HEK293 (cell line): Measurements from ENCODE around the gene VWC2L.

Experiments used
- CTCF ChIA-PET: fragments of 350-600 bp; formaldehyde crosslinking; extraction: SDS; loops from one replicate; lab custom pipeline; 2021; ENCODE audit warnings: antibody characterized with exemption; lab: Yijun Ruan, JAX
- POLR2A ChIA-PET: fragments of 300-600 bp; formaldehyde crosslinking; extraction: SDS; loops from one replicate; lab custom pipeline; 2020; ENCODE audit warnings: antibody characterized with exemption, inconsistent platforms; lab: Yijun Ruan, JAX
- H3K27ac ChIP-seq: fragments of 200-500 bp; sonication (Bioruptor generic); 2 replicates; pipeline ENCODE4 v1.5.1; 2014; ENCODE audit warnings: low read depth, low read length, control low read depth, inconsistent platforms; ENCODE audit errors: extremely low read depth
- H3K36me3 ChIP-seq, 2 experiments: fragments of 200-500 bp in 1 of 2; sonication (Bioruptor generic) in 1 of 2; 1 replicate in 1 of 2; 2 replicates in 1 of 2; pipeline ENCODE4 v1.5.1; 2014 to 2017; ENCODE audit warnings: inconsistent platforms in 2 of 2, low read length in 2 of 2; ENCODE audit not compliant: control insufficient read depth in 2 of 2, insufficient read depth in 1 of 2
- H3K4me1 ChIP-seq: fragments of 200-500 bp; sonication (Bioruptor generic); 2 replicates; pipeline ENCODE4 v1.5.1; 2014; ENCODE audit warnings: mild to moderate bottlenecking, low read length, inconsistent platforms; ENCODE audit not compliant: control insufficient read depth, insufficient read depth
- H3K4me3 ChIP-seq: 2 replicates; pipeline ENCODE4 v1.5.1; 2011; ENCODE audit warnings: low read depth, mild to moderate bottlenecking, control low read depth, low read length, moderate library complexity
- H3K9me3 ChIP-seq: fragments of 200-500 bp; sonication (Bioruptor generic); 2 replicates; pipeline ENCODE4 v1.5.1; 2014; ENCODE audit warnings: low read depth, low read length, inconsistent platforms; ENCODE audit not compliant: control insufficient read depth, insufficient read depth
- TRIM28 ChIP-seq: IDR thresholded peaks from 2 replicates; pipeline ENCODE4 v1.6.1; 2011; ENCODE audit warnings: low read length, control low read depth, borderline replicate concordance
- ZFHX2 ChIP-seq: fragments of 450-650 bp; formaldehyde crosslinking; conservative IDR thresholded peaks from 2 replicates; pipeline ENCODE4 v1.5.1; 2016; ENCODE audit warnings: missing biosample characterization, missing genetic modification characterization
- ZFP3 ChIP-seq: fragments of 450-650 bp; formaldehyde crosslinking; IDR thresholded peaks from 2 replicates; pipeline ENCODE4 v1.5.1; 2016; ENCODE audit warnings: low read depth, missing biosample characterization, missing genetic modification characterization
- ZFP41 ChIP-seq: fragments of 450-650 bp; formaldehyde crosslinking; IDR thresholded peaks from 2 replicates; pipeline ENCODE4 v1.5.1; 2016; ENCODE audit warnings: missing biosample characterization, missing genetic modification characterization, borderline replicate concordance
- ZNF132 ChIP-seq: fragments of 450-650 bp; formaldehyde crosslinking; IDR thresholded peaks from 2 replicates; pipeline ENCODE4 v1.5.1; 2017; ENCODE audit warnings: missing biosample characterization, missing genetic modification characterization, borderline replicate concordance
- ZNF146 ChIP-seq: fragments of 450-650 bp; formaldehyde crosslinking; IDR thresholded peaks from 2 replicates; pipeline ENCODE4 v1.5.1; 2016; ENCODE audit warnings: missing biosample characterization, missing genetic modification characterization
- ZNF274 ChIP-seq, 2 experiments: fragments of 200-500 bp in 1 of 2; fragments of 450-650 bp in 1 of 2; sonication (Bioruptor generic) in 1 of 2; formaldehyde crosslinking in 1 of 2; IDR thresholded peaks; 2 replicates each; pipeline versions ENCODE4 v1.5.1 to v1.6.1; 2014 to 2016; ENCODE audit warnings: borderline replicate concordance in 1 of 2, inconsistent platforms in 1 of 2, low read length in 1 of 2, missing biosample characterization in 1 of 2, missing genetic modification characterization in 1 of 2
- ZNF391 ChIP-seq: fragments of 450-650 bp; formaldehyde crosslinking; IDR thresholded peaks from 2 replicates; pipeline ENCODE4 v1.5.1; 2016; ENCODE audit warnings: low read depth, missing biosample characterization, missing genetic modification characterization, borderline replicate concordance
- ZNF394 ChIP-seq: fragments of 450-650 bp; formaldehyde crosslinking; IDR thresholded peaks from 2 replicates; pipeline ENCODE4 v1.5.1; 2016; ENCODE audit warnings: missing biosample characterization, missing genetic modification characterization, mild to moderate bottlenecking, moderate library complexity, borderline replicate concordance
- ZNF404 ChIP-seq: fragments of 450-650 bp; formaldehyde crosslinking; IDR thresholded peaks from 2 replicates; pipeline ENCODE4 v1.5.1; 2017; ENCODE audit warnings: missing biosample characterization, missing genetic modification characterization
- ZNF521 ChIP-seq: fragments of 450-650 bp; formaldehyde crosslinking; IDR thresholded peaks from 2 replicates; pipeline ENCODE4 v1.5.1; 2017; ENCODE audit warnings: missing biosample characterization, mild to moderate bottlenecking, missing genetic modification characterization
- ZNF549 ChIP-seq: fragments of 450-650 bp; IDR thresholded peaks from 2 replicates; pipeline ENCODE4 v1.5.1; 2018; ENCODE audit warnings: missing biosample characterization, missing genetic modification characterization, mild to moderate bottlenecking, inconsistent platforms, moderate library complexity
- ZNF610 ChIP-seq: fragments of 450-650 bp; formaldehyde crosslinking; IDR thresholded peaks from 2 replicates; pipeline ENCODE4 v1.5.1; 2016; ENCODE audit warnings: missing biosample characterization, missing genetic modification characterization, borderline replicate concordance
- ZNF626 ChIP-seq: fragments of 450-650 bp; sonication (Bioruptor Pico); formaldehyde crosslinking; IDR thresholded peaks from 2 replicates; pipeline ENCODE4 v1.5.1; 2018; ENCODE audit warnings: missing biosample characterization, missing genetic modification characterization, inconsistent platforms
- ZNF777 ChIP-seq: fragments of 450-650 bp; formaldehyde crosslinking; IDR thresholded peaks from 2 replicates; pipeline ENCODE4 v1.5.1; 2017; ENCODE audit warnings: missing biosample characterization, missing genetic modification characterization, borderline replicate concordance
- ZXDB ChIP-seq: fragments of 450-650 bp; formaldehyde crosslinking; IDR thresholded peaks from 2 replicates; pipeline ENCODE4 v1.5.1; 2016; ENCODE audit warnings: missing biosample characterization, missing genetic modification characterization
- TF ChIP-seq, protein P1 (sequence below): fragments of 450-650 bp; formaldehyde crosslinking; IDR thresholded peaks from 2 replicates; pipeline ENCODE4 v1.5.1; 2016; ENCODE audit warnings: missing biosample characterization, missing genetic modification characterization, borderline replicate concordance
- TF ChIP-seq, protein P2 (sequence below): fragments of 450-650 bp; formaldehyde crosslinking; IDR thresholded peaks from 2 replicates; pipeline ENCODE4 v1.5.1; 2017; ENCODE audit warnings: missing biosample characterization, missing genetic modification characterization
- TF ChIP-seq, protein P3 (sequence below): fragments of 450-650 bp; formaldehyde crosslinking; IDR thresholded peaks from 2 replicates; pipeline ENCODE4 v1.5.1; 2016; ENCODE audit warnings: missing biosample characterization, missing genetic modification characterization

VWC2L gene

DNA sequence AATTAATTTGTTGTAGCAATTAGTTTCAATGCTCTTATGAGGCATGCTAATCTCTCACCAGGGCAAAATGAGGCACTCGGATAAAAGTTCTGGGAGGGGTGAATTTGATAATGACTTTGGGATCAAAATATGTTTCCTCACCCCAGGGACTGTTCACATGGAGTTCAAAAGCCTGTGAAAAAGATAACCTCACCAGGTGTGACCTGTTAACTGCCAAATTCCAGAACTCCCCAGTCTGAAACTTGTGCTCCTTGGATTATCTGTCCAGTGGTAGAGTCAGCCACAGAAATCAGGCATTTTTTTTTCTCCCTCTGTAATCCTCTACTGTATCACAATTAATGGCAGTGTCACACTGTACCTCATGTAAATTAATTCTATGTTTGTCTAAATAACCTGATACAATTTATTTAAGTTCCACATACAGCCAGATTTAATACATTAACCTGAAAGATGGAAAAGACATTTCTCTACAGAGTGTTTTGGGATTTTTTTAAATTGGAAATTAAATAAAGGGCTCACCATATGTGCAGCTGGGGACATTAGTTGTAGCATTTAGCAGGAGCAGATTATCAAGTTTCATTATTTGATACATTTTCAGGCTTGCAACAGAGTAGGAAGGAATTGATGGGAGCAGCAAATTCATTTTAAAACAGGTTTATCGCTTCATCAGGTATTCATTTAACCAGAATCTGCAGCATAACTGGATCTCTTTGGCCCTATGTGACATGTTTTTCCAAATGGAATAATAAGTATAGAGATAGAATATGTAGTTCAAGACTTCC lies 191.2 kb downstream of the VWC2L start:
- Histone ChIP-seq H3K4me3 (no peak overlapping the region), H3K9me3 (no peaks in the 10 kb centered on the region), H3K36me3 (no peaks in the 10 kb centered on the region), H3K27ac (no peak overlapping the region), H3K4me1 (no peaks in the 10 kb centered on the region)
- TF ChIP-seq ZNF777 (no peak), ZXDB (tag by site-specific recombination) (no peak), ZNF610 (tag by site-specific recombination) (no peak), ZNF391 (tag by site-specific recombination) (no peak), ZNF626 (tag by site-specific recombination) (no peak), TRIM28 (no peak), ZNF146 (tag by site-specific recombination) (no peak), ZNF274 (IDR thresholded peaks at IDR 0.05; ENCODE audit: low read length) (no peak), ZNF274 (tag by site-specific recombination; IDR thresholded peaks at IDR 0.05; ENCODE audit: borderline replicate concordance) (no peak), ZFP41 (no peak), ZFHX2 (tag by site-specific recombination) (no peak), ZNF521 (tag by site-specific recombination) (no peak), ZNF132 (no peak)
- TF ChIP-seq, protein P1, sequence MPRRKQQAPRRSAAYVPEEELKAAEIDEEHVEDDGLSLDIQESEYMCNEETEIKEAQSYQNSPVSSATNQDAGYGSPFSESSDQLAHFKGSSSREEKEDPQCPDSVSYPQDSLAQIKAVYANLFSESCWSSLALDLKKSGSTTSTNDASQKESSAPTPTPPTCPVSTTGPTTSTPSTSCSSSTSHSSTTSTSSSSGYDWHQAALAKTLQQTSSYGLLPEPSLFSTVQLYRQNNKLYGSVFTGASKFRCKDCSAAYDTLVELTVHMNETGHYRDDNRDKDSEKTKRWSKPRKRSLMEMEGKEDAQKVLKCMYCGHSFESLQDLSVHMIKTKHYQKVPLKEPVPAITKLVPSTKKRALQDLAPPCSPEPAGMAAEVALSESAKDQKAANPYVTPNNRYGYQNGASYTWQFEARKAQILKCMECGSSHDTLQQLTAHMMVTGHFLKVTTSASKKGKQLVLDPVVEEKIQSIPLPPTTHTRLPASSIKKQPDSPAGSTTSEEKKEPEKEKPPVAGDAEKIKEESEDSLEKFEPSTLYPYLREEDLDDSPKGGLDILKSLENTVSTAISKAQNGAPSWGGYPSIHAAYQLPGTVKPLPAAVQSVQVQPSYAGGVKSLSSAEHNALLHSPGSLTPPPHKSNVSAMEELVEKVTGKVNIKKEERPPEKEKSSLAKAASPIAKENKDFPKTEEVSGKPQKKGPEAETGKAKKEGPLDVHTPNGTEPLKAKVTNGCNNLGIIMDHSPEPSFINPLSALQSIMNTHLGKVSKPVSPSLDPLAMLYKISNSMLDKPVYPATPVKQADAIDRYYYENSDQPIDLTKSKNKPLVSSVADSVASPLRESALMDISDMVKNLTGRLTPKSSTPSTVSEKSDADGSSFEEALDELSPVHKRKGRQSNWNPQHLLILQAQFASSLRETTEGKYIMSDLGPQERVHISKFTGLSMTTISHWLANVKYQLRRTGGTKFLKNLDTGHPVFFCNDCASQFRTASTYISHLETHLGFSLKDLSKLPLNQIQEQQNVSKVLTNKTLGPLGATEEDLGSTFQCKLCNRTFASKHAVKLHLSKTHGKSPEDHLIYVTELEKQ (tag by site-specific recombination), result no peak
- TF ChIP-seq, protein P2, sequence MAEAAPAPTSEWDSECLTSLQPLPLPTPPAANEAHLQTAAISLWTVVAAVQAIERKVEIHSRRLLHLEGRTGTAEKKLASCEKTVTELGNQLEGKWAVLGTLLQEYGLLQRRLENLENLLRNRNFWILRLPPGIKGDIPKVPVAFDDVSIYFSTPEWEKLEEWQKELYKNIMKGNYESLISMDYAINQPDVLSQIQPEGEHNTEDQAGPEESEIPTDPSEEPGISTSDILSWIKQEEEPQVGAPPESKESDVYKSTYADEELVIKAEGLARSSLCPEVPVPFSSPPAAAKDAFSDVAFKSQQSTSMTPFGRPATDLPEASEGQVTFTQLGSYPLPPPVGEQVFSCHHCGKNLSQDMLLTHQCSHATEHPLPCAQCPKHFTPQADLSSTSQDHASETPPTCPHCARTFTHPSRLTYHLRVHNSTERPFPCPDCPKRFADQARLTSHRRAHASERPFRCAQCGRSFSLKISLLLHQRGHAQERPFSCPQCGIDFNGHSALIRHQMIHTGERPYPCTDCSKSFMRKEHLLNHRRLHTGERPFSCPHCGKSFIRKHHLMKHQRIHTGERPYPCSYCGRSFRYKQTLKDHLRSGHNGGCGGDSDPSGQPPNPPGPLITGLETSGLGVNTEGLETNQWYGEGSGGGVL (tag by site-specific recombination), result no peak
- TF ChIP-seq, protein P3, sequence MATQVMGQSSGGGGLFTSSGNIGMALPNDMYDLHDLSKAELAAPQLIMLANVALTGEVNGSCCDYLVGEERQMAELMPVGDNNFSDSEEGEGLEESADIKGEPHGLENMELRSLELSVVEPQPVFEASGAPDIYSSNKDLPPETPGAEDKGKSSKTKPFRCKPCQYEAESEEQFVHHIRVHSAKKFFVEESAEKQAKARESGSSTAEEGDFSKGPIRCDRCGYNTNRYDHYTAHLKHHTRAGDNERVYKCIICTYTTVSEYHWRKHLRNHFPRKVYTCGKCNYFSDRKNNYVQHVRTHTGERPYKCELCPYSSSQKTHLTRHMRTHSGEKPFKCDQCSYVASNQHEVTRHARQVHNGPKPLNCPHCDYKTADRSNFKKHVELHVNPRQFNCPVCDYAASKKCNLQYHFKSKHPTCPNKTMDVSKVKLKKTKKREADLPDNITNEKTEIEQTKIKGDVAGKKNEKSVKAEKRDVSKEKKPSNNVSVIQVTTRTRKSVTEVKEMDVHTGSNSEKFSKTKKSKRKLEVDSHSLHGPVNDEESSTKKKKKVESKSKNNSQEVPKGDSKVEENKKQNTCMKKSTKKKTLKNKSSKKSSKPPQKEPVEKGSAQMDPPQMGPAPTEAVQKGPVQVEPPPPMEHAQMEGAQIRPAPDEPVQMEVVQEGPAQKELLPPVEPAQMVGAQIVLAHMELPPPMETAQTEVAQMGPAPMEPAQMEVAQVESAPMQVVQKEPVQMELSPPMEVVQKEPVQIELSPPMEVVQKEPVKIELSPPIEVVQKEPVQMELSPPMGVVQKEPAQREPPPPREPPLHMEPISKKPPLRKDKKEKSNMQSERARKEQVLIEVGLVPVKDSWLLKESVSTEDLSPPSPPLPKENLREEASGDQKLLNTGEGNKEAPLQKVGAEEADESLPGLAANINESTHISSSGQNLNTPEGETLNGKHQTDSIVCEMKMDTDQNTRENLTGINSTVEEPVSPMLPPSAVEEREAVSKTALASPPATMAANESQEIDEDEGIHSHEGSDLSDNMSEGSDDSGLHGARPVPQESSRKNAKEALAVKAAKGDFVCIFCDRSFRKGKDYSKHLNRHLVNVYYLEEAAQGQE, result no peak
- ChIA-PET CTCF (no interaction called here), POLR2A (no interaction called here)

DNA sequence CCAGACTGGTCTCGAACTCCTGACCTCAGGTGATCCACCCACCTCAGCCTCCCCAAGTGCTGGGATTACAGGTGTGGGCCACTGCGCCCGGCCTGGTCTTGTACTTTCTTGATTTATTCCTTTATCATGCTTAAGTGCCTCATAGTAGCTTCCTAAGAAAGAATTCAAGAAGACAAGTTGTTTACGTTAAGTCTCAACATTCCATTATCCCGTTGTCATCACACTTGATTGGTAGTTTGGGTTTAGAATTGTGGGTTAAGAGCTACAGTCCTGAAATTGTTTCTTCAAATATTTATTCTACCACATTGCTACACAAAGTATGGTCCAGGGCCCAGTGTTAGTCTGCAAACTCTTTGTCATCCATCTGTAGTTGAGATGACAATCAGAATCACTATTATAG lies 194.0 kb downstream of the VWC2L start:
- no peaks in the 10 kb centered on the region for H3K36me3 ChIP-seq
- H3K27ac ChIP-seq, result no peak overlapping the region
- TF ChIP-seq ZNF394 (tag by site-specific recombination), result no peak
- no peak for TF ChIP-seq ZNF549
- no peak for TF ChIP-seq ZFP3
- no peak for TF ChIP-seq ZNF404 (tag by site-specific recombination)
- CTCF ChIA-PET, result interaction anchor here (0.7 kb wide), 1 partner anchor 1540 kb away, joined by 3 read pairs; no protein-coding TSS in a partner anchor
- H3K9me3 ChIP-seq, result no peaks in the 10 kb centered on the region
- H3K4me1 ChIP-seq, result no peaks in the 10 kb centered on the region
- no peak overlapping the region for H3K4me3 ChIP-seq
- POLR2A ChIA-PET, result no interaction called here
